ENCODE results near the gene CARS1. TPM values are rescaled to one million over a fixed set of nuclear protein-coding genes. Genes with fewer than 3 reads are reported as not detected.
A peak's percentile ranks its signal among the peaks of the same experiment; 100 is the strongest.

Gene CARS1
- polyA plus RNA-seq (2013, experiment 1 of 4) = 37.7 TPM
- 49.8 TPM for polyA plus RNA-seq (2013, experiment 2 of 4)
- polyA plus RNA-seq (2013, experiment 3 of 4) = 29.4 TPM
- polyA plus RNA-seq (2013, experiment 4 of 4) = 36.6 TPM

DNA sequence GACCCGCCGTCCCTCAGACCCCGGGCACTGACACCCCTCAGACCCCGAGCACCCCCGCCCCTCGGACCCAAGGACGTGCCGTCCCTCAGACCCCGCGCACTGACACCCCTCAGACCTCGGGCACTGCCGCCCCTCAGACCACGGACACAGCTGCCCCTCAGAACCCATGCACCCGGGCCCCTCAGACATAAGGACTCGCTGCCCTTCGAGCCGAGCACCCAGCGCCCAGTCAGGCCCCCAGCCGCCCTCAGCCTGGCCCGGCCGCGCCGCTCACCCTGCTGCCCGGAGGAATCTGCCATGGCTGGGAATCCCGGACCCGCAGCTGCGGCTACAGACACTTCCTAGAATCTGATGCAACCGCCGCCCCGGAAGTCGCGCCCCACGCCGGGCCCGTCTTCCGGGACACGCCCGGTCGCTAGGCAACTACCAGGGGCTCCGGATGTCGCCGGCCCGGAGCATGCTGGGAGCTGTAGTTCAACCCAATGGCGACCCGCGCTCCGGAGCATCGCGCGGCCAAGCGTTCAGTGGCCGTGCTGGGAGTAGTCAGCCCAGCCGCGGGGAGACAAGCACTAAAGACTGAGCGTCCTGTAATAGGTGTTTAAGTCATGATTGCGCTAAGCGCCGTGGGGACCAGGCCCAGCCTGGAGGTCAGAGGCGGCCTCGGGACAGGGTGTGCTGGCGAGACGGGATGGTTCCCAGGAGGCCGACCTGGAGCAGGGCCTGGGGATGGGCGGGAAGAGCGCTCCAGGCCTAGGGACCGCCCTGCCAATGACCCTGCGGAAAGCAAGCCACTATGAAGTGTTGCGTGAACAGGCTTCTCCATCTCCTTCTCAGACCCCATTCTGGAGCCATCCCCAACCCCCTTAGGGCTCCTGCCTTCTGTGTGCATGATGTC is at the start of gene CARS1:
Gene CARS1 (minus strand): TSS at position 355 of the 895 bp plus-strand sequence. CDS start 56 bp downstream, at position 299.
- H3K27ac ChIP-seq (ENCODE audit: insufficient read depth, low read depth, low read length, poor library complexity, severe bottlenecking) = peak within 1 kb of the TSS; percentile 57
- H3K4me1 ChIP-seq (ENCODE audit: control insufficient read depth, insufficient read depth, low read length) = peaks cover 14% of the 10 kb centered on the region
- no peaks in the 10 kb centered on the region for H3K27me3 ChIP-seq (ENCODE audit: control insufficient read depth, insufficient read depth, low read length, poor library complexity, severe bottlenecking)
- 1 to 2% methylated on average over 68 of the region's 68 CpGs for WGBS, 2 experiments
- peak within 1 kb of the TSS; percentile 62 for H3K4me3 ChIP-seq (ENCODE audit: insufficient read depth, low read depth, low read length)
- H3K36me3 ChIP-seq (ENCODE audit: control insufficient read depth, insufficient read depth, low read length) = no peaks in the 10 kb centered on the region
- H3K9me3 ChIP-seq (ENCODE audit: control insufficient read depth, low read length) = no peaks in the 10 kb centered on the region

DNA sequence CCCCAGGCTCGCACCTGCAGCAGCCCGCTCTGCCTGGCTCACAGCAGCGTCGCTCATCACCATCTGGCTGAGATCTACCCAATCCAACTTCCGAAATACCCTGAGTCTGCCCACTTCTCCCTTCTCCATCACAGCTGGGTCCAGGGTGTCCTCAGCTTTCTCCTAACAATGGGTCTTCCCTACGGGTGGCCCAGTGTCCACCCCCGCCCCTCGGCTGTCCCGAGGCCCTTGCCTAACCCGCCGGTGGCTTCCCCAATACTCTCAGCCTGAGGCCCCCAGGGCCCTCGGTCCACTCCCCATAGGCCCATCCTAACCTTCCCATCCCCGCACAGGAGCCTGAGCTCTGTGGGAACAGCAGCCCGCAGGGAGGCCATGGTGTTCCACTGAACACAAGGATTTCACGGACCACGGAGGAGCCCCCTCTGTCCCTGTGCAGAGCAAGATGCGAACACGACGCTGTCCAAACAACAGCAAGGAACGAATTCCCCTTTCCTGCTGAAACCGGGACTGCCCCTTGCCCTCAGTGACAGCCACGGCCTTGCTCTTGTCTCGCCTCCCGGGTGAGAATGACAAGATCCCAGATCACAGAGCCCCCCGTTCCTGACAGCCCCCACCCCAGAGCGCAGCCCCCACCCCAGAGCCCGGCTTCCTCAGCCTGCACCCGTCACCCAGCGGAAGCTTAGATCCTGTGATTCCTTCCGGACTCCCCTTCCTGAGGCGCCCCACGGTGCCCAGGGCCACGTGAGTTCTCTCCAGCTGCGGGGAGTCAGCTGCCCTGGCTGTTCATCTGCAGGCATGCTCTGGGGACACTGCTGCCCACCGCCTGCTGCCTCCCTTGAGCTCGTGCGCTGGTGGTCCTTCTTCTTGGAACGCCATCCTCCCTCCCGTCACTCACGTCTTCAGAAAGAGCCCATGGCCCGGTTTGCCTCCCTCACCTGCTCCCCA is 48.8 kb upstream of the CARS1 start:
- H3K36me3 ChIP-seq (ENCODE audit: control insufficient read depth, insufficient read depth, low read length) = no peaks in the 10 kb centered on the region
- H3K27ac ChIP-seq (ENCODE audit: insufficient read depth, low read depth, low read length, poor library complexity, severe bottlenecking) = no peak overlapping the region
- no peaks in the 10 kb centered on the region for H3K9me3 ChIP-seq (ENCODE audit: control insufficient read depth, low read length)
- WGBS, 2 experiments = 91% methylated on average over 41 of the region's 41 CpGs
- H3K27me3 ChIP-seq (ENCODE audit: control insufficient read depth, insufficient read depth, low read length, poor library complexity, severe bottlenecking) = no peaks in the 10 kb centered on the region
- no peaks in the 10 kb centered on the region for H3K4me1 ChIP-seq (ENCODE audit: control insufficient read depth, insufficient read depth, low read length)
- H3K4me3 ChIP-seq (ENCODE audit: insufficient read depth, low read depth, low read length) = no peak overlapping the region

DNA sequence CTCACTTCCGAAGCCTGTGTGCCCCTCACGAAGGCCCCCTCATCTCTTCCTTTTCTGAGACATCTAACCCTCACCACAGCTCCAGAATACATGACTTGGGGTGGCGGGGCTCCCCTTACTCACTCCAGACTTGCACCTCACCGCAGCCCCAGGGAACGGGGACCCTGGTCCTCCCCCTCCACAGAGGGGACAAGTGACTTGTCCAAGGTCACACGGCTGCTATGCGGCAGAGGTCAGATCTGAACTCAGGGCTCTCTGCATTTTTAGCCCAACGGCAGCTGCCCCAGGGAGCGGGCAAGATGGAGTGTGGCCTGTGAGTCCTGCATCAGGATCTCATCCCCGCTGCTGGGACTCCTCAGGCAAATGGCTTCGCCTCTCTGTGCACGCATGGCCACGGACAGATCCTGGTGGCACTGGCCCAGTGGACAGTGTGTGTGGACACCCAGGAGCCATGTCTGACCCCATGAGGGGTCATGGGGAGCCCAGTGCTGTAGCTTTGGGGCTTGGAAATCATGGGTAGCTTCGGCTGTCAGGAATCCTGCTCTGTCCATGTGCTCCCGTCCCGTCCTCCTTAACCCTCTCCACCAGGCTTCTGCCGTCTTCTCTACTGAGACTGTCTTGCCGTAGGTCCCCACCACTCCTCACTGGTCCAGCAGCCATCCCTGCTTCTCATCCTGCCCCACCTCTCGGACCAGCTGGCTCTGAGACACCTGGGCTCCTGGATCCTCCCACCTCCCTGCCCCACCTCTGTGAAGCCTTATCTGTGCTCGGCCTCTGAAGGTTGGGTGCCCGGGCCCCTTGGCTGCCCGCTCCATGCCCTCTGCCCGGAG is 48.0 kb upstream of the CARS1 start:
- Histone ChIP-seq H3K4me3 (ENCODE audit: insufficient read depth, low read depth, low read length) (no peak overlapping the region), H3K27ac (ENCODE audit: insufficient read depth, low read depth, low read length, poor library complexity, severe bottlenecking) (no peak overlapping the region), H3K9me3 (ENCODE audit: control insufficient read depth, low read length) (no peaks in the 10 kb centered on the region), H3K36me3 (ENCODE audit: control insufficient read depth, insufficient read depth, low read length) (no peaks in the 10 kb centered on the region), H3K27me3 (ENCODE audit: control insufficient read depth, insufficient read depth, low read length, poor library complexity, severe bottlenecking) (no peaks in the 10 kb centered on the region), H3K4me1 (ENCODE audit: control insufficient read depth, insufficient read depth, low read length) (no peaks in the 10 kb centered on the region)
- WGBS, 2 experiments = 94 to 95% methylated on average over 23 of the region's 23 CpGs

DNA sequence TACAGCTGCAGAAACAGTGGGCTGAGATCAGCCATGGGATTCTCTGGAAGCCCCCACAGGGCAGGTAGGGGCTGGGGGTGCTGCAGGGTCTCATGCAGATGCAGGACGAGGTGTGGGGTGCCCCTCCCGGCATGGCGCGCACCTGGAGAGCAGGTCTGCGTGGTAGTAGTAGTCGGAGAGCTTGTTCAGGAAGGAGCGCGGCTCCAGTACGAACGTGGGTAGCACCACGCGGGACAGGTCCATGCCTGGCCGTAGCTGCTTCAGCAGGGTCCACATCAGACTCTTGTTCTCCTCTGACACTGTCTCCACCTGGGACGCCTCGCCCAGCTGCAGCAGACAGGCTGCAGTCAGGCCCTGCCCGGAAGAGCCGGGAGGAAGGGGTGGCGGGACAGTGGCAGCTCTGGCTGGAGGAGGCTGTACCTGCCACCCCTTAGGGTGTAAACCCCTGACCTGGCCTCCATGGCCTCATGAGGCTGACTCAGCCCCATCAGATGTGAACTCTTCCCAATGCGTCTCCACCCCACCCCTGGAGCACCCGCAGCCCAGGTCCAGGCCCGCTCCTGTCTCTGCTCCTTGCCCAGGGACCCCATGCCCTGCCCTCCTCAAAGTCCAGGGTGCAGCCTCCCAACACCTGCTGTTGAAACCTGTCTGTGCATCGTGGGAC is 47.0 kb upstream of the CARS1 start:
- H3K4me1 ChIP-seq (ENCODE audit: control insufficient read depth, insufficient read depth, low read length) = no peaks in the 10 kb centered on the region
- H3K27ac ChIP-seq (ENCODE audit: insufficient read depth, low read depth, low read length, poor library complexity, severe bottlenecking) = no peak overlapping the region
- no peak overlapping the region for H3K4me3 ChIP-seq (ENCODE audit: insufficient read depth, low read depth, low read length)
- H3K27me3 ChIP-seq (ENCODE audit: control insufficient read depth, insufficient read depth, low read length, poor library complexity, severe bottlenecking) = no peaks in the 10 kb centered on the region
- 92 to 94% methylated on average over 22 of the region's 22 CpGs for WGBS, 2 experiments
- H3K36me3 ChIP-seq (ENCODE audit: control insufficient read depth, insufficient read depth, low read length) = no peaks in the 10 kb centered on the region
- H3K9me3 ChIP-seq (ENCODE audit: control insufficient read depth, low read length) = no peaks in the 10 kb centered on the region

DNA sequence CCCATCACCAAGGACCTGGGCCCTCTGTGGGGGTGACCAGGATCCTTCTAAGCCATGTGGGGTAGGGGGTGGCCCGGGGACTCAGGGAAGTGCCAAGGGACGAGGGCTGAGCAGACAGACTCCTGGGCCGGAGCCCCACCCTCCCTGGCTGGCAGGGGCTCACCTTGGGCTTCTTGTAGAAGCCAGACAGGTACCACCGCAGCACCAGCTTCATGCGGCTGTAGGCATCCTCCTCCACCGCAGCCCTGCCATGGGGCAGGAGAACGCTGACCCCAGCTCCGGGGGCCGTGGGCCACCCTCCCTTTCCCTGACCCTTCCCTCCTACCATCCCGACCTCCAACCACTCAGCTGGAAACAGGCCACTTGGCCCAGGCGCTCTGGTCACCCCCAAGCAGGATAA is 45.9 kb upstream of the CARS1 start:
- H3K27me3 ChIP-seq (ENCODE audit: control insufficient read depth, insufficient read depth, low read length, poor library complexity, severe bottlenecking) = no peaks in the 10 kb centered on the region

DNA sequence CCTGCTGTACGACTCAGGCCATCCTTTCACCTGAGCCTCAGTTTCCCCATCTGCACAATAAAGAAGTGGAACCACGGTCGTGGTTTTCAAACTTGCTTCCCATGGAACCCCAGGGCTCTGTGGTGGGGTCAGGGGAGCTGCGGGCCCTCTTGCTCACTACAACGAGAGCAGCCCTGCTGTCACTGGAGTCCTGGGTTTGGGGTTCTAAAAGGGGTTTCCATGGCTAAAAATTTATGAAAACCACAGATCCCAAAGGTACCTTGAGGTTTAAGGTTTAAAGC is 45.4 kb upstream of the CARS1 start:
- no peak overlapping the region for H3K27ac ChIP-seq (ENCODE audit: insufficient read depth, low read depth, low read length, poor library complexity, severe bottlenecking)
- no peaks in the 10 kb centered on the region for H3K9me3 ChIP-seq (ENCODE audit: control insufficient read depth, low read length)
- no peak overlapping the region for H3K4me3 ChIP-seq (ENCODE audit: insufficient read depth, low read depth, low read length)
- H3K36me3 ChIP-seq (ENCODE audit: control insufficient read depth, insufficient read depth, low read length) = no peaks in the 10 kb centered on the region
- 96 to 97% methylated on average over 5 of the region's 5 CpGs for WGBS, 2 experiments
- no peaks in the 10 kb centered on the region for H3K4me1 ChIP-seq (ENCODE audit: control insufficient read depth, insufficient read depth, low read length)
- no peaks in the 10 kb centered on the region for H3K27me3 ChIP-seq (ENCODE audit: control insufficient read depth, insufficient read depth, low read length, poor library complexity, severe bottlenecking)

More for the DNA sequence above, 45.9 kb upstream of the CARS1 start:
- Histone ChIP-seq H3K36me3 (ENCODE audit: control insufficient read depth, insufficient read depth, low read length) (no peaks in the 10 kb centered on the region), H3K27ac (ENCODE audit: insufficient read depth, low read depth, low read length, poor library complexity, severe bottlenecking) (no peak overlapping the region), H3K4me3 (ENCODE audit: insufficient read depth, low read depth, low read length) (no peak overlapping the region), H3K4me1 (ENCODE audit: control insufficient read depth, insufficient read depth, low read length) (no peaks in the 10 kb centered on the region), H3K9me3 (ENCODE audit: control insufficient read depth, low read length) (no peaks in the 10 kb centered on the region)
- 93 to 95% methylated on average over 11 of the region's 11 CpGs for WGBS, 2 experiments

DNA sequence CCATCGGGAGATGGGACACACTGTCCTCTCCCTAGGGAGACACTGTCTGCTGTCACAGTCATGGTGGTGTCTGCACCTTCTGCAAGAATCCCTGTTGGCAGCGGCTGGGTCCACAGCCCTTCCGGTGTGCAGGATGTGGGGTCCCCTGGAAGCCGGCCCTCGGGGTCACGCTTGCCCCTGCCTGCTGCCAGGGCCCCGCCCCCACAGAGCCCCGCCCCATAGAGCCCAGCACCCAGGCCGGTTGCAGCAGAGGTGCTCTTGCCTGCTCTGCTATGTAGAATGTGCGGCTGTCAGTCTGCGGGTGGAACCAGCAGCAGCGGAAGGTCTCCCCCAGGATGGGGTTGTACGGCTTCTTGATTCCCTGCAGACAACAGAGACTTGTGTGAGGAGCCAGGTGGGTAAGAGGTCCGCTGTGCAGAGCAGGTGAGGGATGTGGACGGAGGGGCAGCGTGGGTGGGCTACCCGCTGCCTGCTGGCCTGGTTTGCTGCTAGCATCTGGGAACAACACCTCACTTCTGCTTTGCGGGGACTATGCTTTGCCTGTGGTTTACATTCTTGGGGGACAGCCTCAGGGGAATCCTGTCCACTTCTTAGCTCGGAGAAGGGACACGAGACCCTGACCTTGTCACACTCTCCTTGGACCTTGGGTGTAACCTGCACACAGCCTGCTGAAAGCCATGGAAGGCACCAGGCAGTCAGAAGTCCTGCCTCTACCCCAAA is 44.9 kb upstream of the CARS1 start:
- H3K9me3 ChIP-seq (ENCODE audit: control insufficient read depth, low read length) = no peaks in the 10 kb centered on the region
- no peak overlapping the region for H3K27ac ChIP-seq (ENCODE audit: insufficient read depth, low read depth, low read length, poor library complexity, severe bottlenecking)
- WGBS, 2 experiments = 91% methylated on average over 20 of the region's 20 CpGs
- H3K36me3 ChIP-seq (ENCODE audit: control insufficient read depth, insufficient read depth, low read length) = no peaks in the 10 kb centered on the region
- H3K4me1 ChIP-seq (ENCODE audit: control insufficient read depth, insufficient read depth, low read length) = no peaks in the 10 kb centered on the region
- no peak overlapping the region for H3K4me3 ChIP-seq (ENCODE audit: insufficient read depth, low read depth, low read length)
- H3K27me3 ChIP-seq (ENCODE audit: control insufficient read depth, insufficient read depth, low read length, poor library complexity, severe bottlenecking) = no peaks in the 10 kb centered on the region

DNA sequence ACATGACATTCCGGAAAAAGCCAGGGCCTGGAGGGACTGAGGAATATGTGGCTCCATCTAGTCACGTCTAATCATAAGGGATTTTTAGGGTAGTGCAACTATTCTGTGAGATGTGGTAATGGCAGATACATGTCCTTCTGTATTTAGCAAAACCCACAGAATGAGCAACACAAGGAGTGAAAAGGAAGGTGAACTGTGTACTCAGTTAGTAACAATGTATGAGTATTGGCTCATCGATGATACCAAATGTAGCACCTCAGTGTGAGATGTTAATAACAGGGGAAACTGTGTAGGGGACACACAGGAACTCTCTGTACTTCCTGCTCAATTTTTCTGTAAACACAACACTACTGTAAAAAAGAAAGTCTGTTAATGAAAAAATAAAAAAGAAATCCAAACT is 42.0 kb upstream of the CARS1 start:
- peaks cover 8% of the 10 kb centered on the region for H3K4me1 ChIP-seq (ENCODE audit: control insufficient read depth, insufficient read depth, low read length)
- H3K27me3 ChIP-seq (ENCODE audit: control insufficient read depth, insufficient read depth, low read length, poor library complexity, severe bottlenecking) = no peaks in the 10 kb centered on the region
- H3K27ac ChIP-seq (ENCODE audit: insufficient read depth, low read depth, low read length, poor library complexity, severe bottlenecking) = no peak overlapping the region
- H3K36me3 ChIP-seq (ENCODE audit: control insufficient read depth, insufficient read depth, low read length) = no peaks in the 10 kb centered on the region
- no peak overlapping the region for H3K4me3 ChIP-seq (ENCODE audit: insufficient read depth, low read depth, low read length)
- H3K9me3 ChIP-seq (ENCODE audit: control insufficient read depth, low read length) = no peaks in the 10 kb centered on the region
- WGBS, 2 experiments = 94 to 98% methylated on average over 3 of the region's 3 CpGs

Data from ectodermal cell (in vitro differentiated cells).